Adrenal gland (tissue), 5 donors: ENCODE data around the gene OOSP2.

Experiments used
- POLR2A ChIP-seq, 2 donors: fragments of 450-650 bp; IDR thresholded peaks; one replicate each; pipeline ENCODE4 v1.6.1; 2017; ENCODE audit warnings: antibody characterized with exemption in 2 of 2, mild to moderate bottlenecking in 2 of 2, moderate library complexity in 1 of 2
- TF ChIP-seq, protein P1 (sequence below), 6 experiments: fragments of 450-650 bp in 4 of 6; fragments of 200-600 bp in 2 of 6; sonication (generic) in 1 of 6; IDR thresholded peaks; 1 replicate in 5 of 6; 2 replicates in 1 of 6; pipeline versions ENCODE4 v1.5.1 to v1.8.0; 2016 to 2021; ENCODE audit warnings: antibody characterized with exemption in 6 of 6, mild to moderate bottlenecking in 2 of 6, moderate library complexity in 1 of 6
- donor health status: DM: no; HTN: no; CAD: no.

DNA sequence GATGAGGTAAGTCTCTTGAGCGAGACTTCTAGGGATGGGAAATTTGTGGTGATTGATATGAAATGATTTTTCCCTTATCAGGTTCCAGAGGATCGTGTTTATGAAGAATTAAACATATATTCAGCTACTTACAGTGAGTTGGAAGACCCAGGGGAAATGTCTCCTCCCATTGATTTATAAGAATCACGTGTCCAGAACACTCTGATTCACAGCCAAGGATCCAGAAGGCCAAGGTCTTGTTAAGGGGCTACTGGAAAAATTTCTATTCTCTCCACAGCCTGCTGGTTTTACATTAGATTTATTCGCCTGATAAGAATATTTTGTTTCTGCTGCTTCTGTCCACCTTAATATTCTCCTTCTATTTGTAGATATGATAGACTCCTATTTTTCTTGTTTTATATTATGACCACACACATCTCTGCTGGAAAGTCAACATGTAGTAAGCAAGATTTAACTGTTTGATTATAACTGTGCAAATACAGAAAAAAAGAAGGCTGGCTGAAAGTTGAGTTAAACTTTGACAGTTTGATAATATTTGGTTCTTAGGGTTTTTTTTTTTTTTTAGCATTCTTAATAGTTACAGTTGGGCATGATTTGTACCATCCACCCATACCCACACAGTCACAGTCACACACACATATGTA lies 55.4 kb downstream of the OOSP2 start:
- TF ChIP-seq, protein P1, sequence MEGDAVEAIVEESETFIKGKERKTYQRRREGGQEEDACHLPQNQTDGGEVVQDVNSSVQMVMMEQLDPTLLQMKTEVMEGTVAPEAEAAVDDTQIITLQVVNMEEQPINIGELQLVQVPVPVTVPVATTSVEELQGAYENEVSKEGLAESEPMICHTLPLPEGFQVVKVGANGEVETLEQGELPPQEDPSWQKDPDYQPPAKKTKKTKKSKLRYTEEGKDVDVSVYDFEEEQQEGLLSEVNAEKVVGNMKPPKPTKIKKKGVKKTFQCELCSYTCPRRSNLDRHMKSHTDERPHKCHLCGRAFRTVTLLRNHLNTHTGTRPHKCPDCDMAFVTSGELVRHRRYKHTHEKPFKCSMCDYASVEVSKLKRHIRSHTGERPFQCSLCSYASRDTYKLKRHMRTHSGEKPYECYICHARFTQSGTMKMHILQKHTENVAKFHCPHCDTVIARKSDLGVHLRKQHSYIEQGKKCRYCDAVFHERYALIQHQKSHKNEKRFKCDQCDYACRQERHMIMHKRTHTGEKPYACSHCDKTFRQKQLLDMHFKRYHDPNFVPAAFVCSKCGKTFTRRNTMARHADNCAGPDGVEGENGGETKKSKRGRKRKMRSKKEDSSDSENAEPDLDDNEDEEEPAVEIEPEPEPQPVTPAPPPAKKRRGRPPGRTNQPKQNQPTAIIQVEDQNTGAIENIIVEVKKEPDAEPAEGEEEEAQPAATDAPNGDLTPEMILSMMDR (IDR thresholded peaks at IDR 0.05) = no peak
- no peak for TF ChIP-seq POLR2A (IDR thresholded peaks at IDR 0.05)
